Hepatic stellate cell (primary cell): ENCODE data around the gene TAGAP.

Source experiments
- DNase-seq: peaks from one replicate; pipeline ENCODE4 v3.0.0; 2011; ENCODE audit warnings: low spot score

The TAGAP gene

GRCh38 chr6:159071843-159072769 lies 27.3 kb upstream of the TAGAP start:
- no peak for DNase-seq

- DNase-seq = no peak
These were observed 24.2 kb upstream of the TAGAP start for GRCh38 chr6:159068904-159069578.

- no peak for DNase-seq
These were observed 22.5 kb upstream of the TAGAP start for GRCh38 chr6:159067334-159067733.

GRCh38 chr6:159066483-159066882 lies 21.7 kb upstream of the TAGAP start:
- no peak for DNase-seq

GRCh38 chr6:159065759-159066329 lies 21.1 kb upstream of the TAGAP start:
- DNase-seq = no peak

GRCh38 chr6:159065091-159065490 lies 20.3 kb upstream of the TAGAP start:
- DNase-seq = no peak

- DNase-seq = no peak
These were observed 19.7 kb upstream of the TAGAP start for GRCh38 chr6:159064477-159064876.

GRCh38 chr6:159063549-159063948 lies 18.8 kb upstream of the TAGAP start:
- DNase-seq = no peak

GRCh38 chr6:159062976-159063375 lies 18.2 kb upstream of the TAGAP start:
- DNase-seq = no peak

GRCh38 chr6:159062564-159062945 lies 17.8 kb upstream of the TAGAP start:
- no peak for DNase-seq

- no peak for DNase-seq
These were observed 17.2 kb upstream of the TAGAP start for GRCh38 chr6:159061805-159062563.

- no peak for DNase-seq
These were observed 16.4 kb upstream of the TAGAP start for GRCh38 chr6:159061146-159061545.

GRCh38 chr6:159059885-159060506 lies 15.2 kb upstream of the TAGAP start:
- no peak for DNase-seq

- DNase-seq = no peak
These were observed 14.3 kb upstream of the TAGAP start for GRCh38 chr6:159059141-159059540.

GRCh38 chr6:159056899-159057298 lies 12.1 kb upstream of the TAGAP start:
- no peak for DNase-seq

GRCh38 chr6:159056432-159056831 lies 11.6 kb upstream of the TAGAP start:
- DNase-seq = no peak

GRCh38 chr6:159056003-159056402 lies 11.2 kb upstream of the TAGAP start:
- no peak for DNase-seq

GRCh38 chr6:159053781-159054398 lies 9.1 kb upstream of the TAGAP start:
- DNase-seq = no peak

GRCh38 chr6:159052720-159053119 lies 7.9 kb upstream of the TAGAP start:
- DNase-seq = no peak

- DNase-seq = no peak
These were observed 3.3 kb upstream of the TAGAP start for GRCh38 chr6:159047891-159048685.

- DNase-seq = no peak
These were observed 1.0 kb upstream of the TAGAP start for GRCh38 chr6:159045801-159046200.
